HepG2 (cell line): ENCODE results near the gene CHMP6. TPM values are rescaled to one million over a fixed set of nuclear protein-coding genes. Genes with fewer than 3 reads are reported as not detected.

Source experiments
- ATAC-seq: fragments of 200-7000 bp; cut with Tn5 transposase; 3 replicates; pipeline ENCODE4 v1.9.1; 2020; ENCODE audit warnings: mild to moderate bottlenecking, moderate library complexity
- BruUV-seq: library from RNA; stranded (reverse); fragments of 400-500 nt; replicated peaks from 2 replicates; lab custom pipeline; 2021; lab: Mats Ljungman, UMichigan
- CTCF ChIA-PET: fragments of 300-600 bp; formaldehyde crosslinking; extraction: SDS; loops from one replicate; lab custom pipeline; 2021; ENCODE audit warnings: low total read pairs, inconsistent platforms, low intra/inter-chr PET ratio; lab: Yijun Ruan, JAX
- POLR2A ChIA-PET: fragments of 350-600 bp; sonication (Branson Sonifier 250); formaldehyde crosslinking; loops from one replicate; lab custom pipeline; 2020; ENCODE audit warnings: antibody characterized with exemption, inconsistent platforms; lab: Yijun Ruan, JAX
- DNase-seq: peaks from one replicate; pipeline ENCODE4 v3.0.0-alpha.2; 2015; ENCODE audit warnings: low spot score
- FAIRE-seq: peaks from 3 replicates; lab custom pipeline; 2011; peaks lifted over from hg19 to GRCh38; lab: Jason Lieb, UNC
- H2AFZ ChIP-seq: one replicate; pipeline ENCODE4 v1.6.1; 2011; ENCODE audit warnings: low read length, inconsistent platforms
- H3K27ac ChIP-seq: fragments of 300-600 bp; 3 replicates; pipeline ENCODE4 v1.8.0; 2011; ENCODE audit warnings: mixed run types, mild to moderate bottlenecking, mixed read lengths, low read length, inconsistent platforms; ENCODE audit not compliant: insufficient read depth; ENCODE audit errors: extremely low read length
- H3K27me3 ChIP-seq, 2 experiments: fragments of 200-600 bp in 1 of 2; 2 replicates in 1 of 2; 3 replicates in 1 of 2; pipeline versions ENCODE4 v1.6.0 to v1.8.0; 2011; ENCODE audit warnings: low read length in 2 of 2, mild to moderate bottlenecking in 2 of 2, moderate library complexity in 2 of 2, inconsistent platforms in 1 of 2; ENCODE audit not compliant: insufficient read depth in 2 of 2, control insufficient read depth in 1 of 2
- H3K36me3 ChIP-seq, 2 experiments: fragments of 200-600 bp in 1 of 2; replicated peaks in 1 of 2; 2 replicates in 1 of 2; 3 replicates in 1 of 2; pipeline versions ENCODE4 v1.5.1 to v1.8.0; 2011; ENCODE audit warnings: low read length in 2 of 2, inconsistent platforms in 1 of 2; ENCODE audit not compliant: insufficient read depth in 2 of 2, control insufficient read depth in 1 of 2
- H3K4me1 ChIP-seq: 2 replicates; pipeline ENCODE4 v1.5.1; 2012; ENCODE audit warnings: low read length, inconsistent platforms; ENCODE audit not compliant: insufficient read depth
- H3K4me2 ChIP-seq: 2 replicates; pipeline ENCODE4 v1.6.0; 2011; ENCODE audit warnings: low read depth, low read length, inconsistent platforms
- H3K4me3 ChIP-seq, 3 experiments: fragments of 200-600 bp in 1 of 3; sonication (generic), shearing (Covaris generic) in 1 of 3; replicated peaks in 1 of 3; 2 replicates each; pipeline ENCODE4 v1.5.1; 2011 to 2016; ENCODE audit warnings: low read length in 3 of 3, inconsistent platforms in 2 of 3, low read depth in 2 of 3, mild to moderate bottlenecking in 2 of 3, control low read depth in 1 of 3, mixed read lengths in 1 of 3; ENCODE audit not compliant: insufficient read depth in 1 of 3
- H3K79me2 ChIP-seq: one replicate; pipeline ENCODE4 v1.6.1; 2011; ENCODE audit warnings: low read length, inconsistent platforms; ENCODE audit not compliant: insufficient read depth
- H3K9ac ChIP-seq: 2 replicates; pipeline ENCODE4 v1.6.0; 2011; ENCODE audit warnings: mild to moderate bottlenecking, low read depth, low read length, inconsistent platforms; ENCODE audit not compliant: insufficient read depth
- H3K9me3 ChIP-seq: 2 replicates; pipeline ENCODE4 v1.5.1; 2012; ENCODE audit warnings: mild to moderate bottlenecking, low read length
- H4K20me1 ChIP-seq: 2 replicates; pipeline ENCODE4 v1.6.0; 2011; ENCODE audit warnings: inconsistent platforms, mild to moderate bottlenecking, low read length, moderate library complexity; ENCODE audit not compliant: insufficient read depth
- ARID2 ChIP-seq: sonication (generic); formaldehyde crosslinking; IDR thresholded peaks from 2 replicates; pipeline ENCODE4 v1.8.1; 2022; ENCODE audit warnings: mild to moderate bottlenecking, missing genetic modification reagents, borderline replicate concordance
- ATAD3A ChIP-seq: sonication (generic); formaldehyde crosslinking; IDR thresholded peaks from 2 replicates; pipeline ENCODE4 v1.4.0; 2020; ENCODE audit warnings: missing genetic modification reagents
- CTCF ChIP-seq: sonication (generic); formaldehyde crosslinking; IDR thresholded peaks from 2 replicates; pipeline ENCODE4 v1.5.0; 2020; ENCODE audit warnings: mild to moderate bottlenecking, missing genetic modification reagents, moderate library complexity
- DBP ChIP-seq: sonication (generic); formaldehyde crosslinking; IDR thresholded peaks from 2 replicates; pipeline ENCODE4 v1.4.0; 2020; ENCODE audit warnings: missing genetic modification reagents; ENCODE audit errors: not compliant biosample characterization
- MTA1 ChIP-seq: sonication (generic); formaldehyde crosslinking; IDR thresholded peaks from 2 replicates; pipeline ENCODE4 v1.4.0; 2020; ENCODE audit warnings: missing genetic modification reagents, mild to moderate bottlenecking, borderline replicate concordance
- NR2F1 ChIP-seq, 2 experiments: fragments of 450-650 bp in 1 of 2; formaldehyde crosslinking in 1 of 2; IDR thresholded peaks; 2 replicates each; pipeline versions ENCODE4 v1.5.0 to v1.6.1; 2016 to 2020; ENCODE audit warnings: mild to moderate bottlenecking in 1 of 2, missing compliant biosample characterization in 1 of 2, missing genetic modification reagents in 1 of 2, moderate library complexity in 1 of 2
- RAD51 ChIP-seq: fragments of 450-650 bp; IDR thresholded peaks from 2 replicates; pipeline ENCODE4 v1.6.1; 2016; ENCODE audit warnings: borderline replicate concordance
- RARG ChIP-seq: sonication (generic); formaldehyde crosslinking; IDR thresholded peaks from 2 replicates; pipeline ENCODE4 v1.4.0; 2020; ENCODE audit warnings: low read depth, mild to moderate bottlenecking, missing genetic modification reagents
- RBFOX2 ChIP-seq: fragments of 200-400 bp; formaldehyde crosslinking; IDR thresholded peaks from 2 replicates; pipeline ENCODE4 v1.6.1; 2017; ENCODE audit warnings: low read depth, mild to moderate bottlenecking, low read length
- ZNF10 ChIP-seq: sonication (generic); formaldehyde crosslinking; IDR thresholded peaks from 2 replicates; pipeline ENCODE4 v1.4.0; 2020; ENCODE audit warnings: mild to moderate bottlenecking, low read depth, missing genetic modification reagents, borderline replicate concordance
- ZNF33B ChIP-seq: sonication (generic); formaldehyde crosslinking; IDR thresholded peaks from 2 replicates; pipeline ENCODE4 v1.5.1; 2020; ENCODE audit warnings: mild to moderate bottlenecking, missing genetic modification reagents
- ZNF460 ChIP-seq: sonication (generic); formaldehyde crosslinking; IDR thresholded peaks from 2 replicates; pipeline ENCODE4 v1.5.1; 2020; ENCODE audit warnings: missing genetic modification reagents, mild to moderate bottlenecking, borderline replicate concordance
- ZNF556 ChIP-seq: sonication (generic); formaldehyde crosslinking; IDR thresholded peaks from 2 replicates; pipeline ENCODE4 v1.4.0; 2020; ENCODE audit warnings: mild to moderate bottlenecking, missing genetic modification reagents, borderline replicate concordance
- ZNF678 ChIP-seq: sonication (generic); formaldehyde crosslinking; IDR thresholded peaks from 2 replicates; pipeline ENCODE4 v1.4.0; 2020; ENCODE audit warnings: mild to moderate bottlenecking, missing genetic modification reagents
- ZNF816 ChIP-seq: sonication (generic); formaldehyde crosslinking; IDR thresholded peaks from 2 replicates; pipeline ENCODE4 v1.8.0; 2022; ENCODE audit warnings: missing genetic modification reagents, mild to moderate bottlenecking, borderline replicate concordance
- WGBS: methylation state at CpG from one replicate; pipeline ENCODE4 v1.1.6; 2017; ENCODE audit warnings: low lambda C conversion rate; 5-methylcytosine and 5-hydroxymethylcytosine counted together
- in situ Hi-C: cut with HindIII; loops from 2 replicates; pipeline ENCODE4 v1.10.0; 2017; ENCODE audit warnings: low pct_unique_long_range_greater_than_20kb; ENCODE audit not compliant: extremely low pct_ligation_motif_present
- intact Hi-C: fragments of 100-400 bp; cut with micrococcal nuclease; formaldehyde crosslinking; loops from one replicate; pipeline ENCODE4 v1.10.0; 2022; ENCODE audit not compliant: unreplicated experiment
- polyA plus RNA-seq, 8 experiments: library from polyadenylated mRNA; depleted of rRNA in 3 of 8; stranded (reverse) in 7 of 8; unstranded in 1 of 8; fragments of >200 nt; fragmentation: Illumina TruSeq in 4 of 8; extraction: Trizol in 4 of 8; gene quantifications; 2 replicates each; pipeline versions ENCODE4 v1.2.1 to v1.2.3, GENCODE V29; 2011 to 2016; ENCODE audit warnings: low read depth in 4 of 8, missing spikeins in 1 of 8, mixed read lengths in 1 of 8; ENCODE audit not compliant: insufficient read depth in 1 of 8
- total RNA-seq, 5 experiments: library from RNA; depleted of rRNA; stranded (reverse); fragments of >200 nt; fragmentation: Illumina TruSeq; extraction: Trizol; gene quantifications; 2 replicates each; pipeline ENCODE4 v1.2.3, GENCODE V29; 2016; ENCODE audit warnings: low read depth in 1 of 5

Gene CHMP6
- total and polyA plus RNA-seq, 2 of the 13 experiments (the other 11 are each of a cell fraction or from before 2014, with no cell fraction given) = 11.1 to 24.2 TPM

DNA sequence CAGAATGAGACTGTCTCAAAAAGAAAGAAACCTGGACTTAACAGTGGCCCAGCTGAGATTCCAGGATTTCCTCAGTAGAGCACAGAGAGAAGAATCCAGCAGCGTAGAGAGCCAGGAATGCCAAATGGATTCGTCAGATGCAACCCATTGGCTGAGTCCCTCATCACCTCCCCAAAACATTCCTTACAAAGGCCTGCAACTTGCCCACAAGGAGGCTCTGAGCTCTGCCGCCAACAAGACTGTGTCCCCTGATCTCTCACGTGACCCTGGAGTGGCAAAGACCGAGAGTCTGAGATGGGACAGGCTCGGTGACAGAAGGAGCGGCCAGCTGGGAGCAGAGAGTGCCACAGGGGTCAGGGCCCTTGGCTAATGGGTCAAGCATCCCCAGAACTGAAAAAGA, 6.9 kb upstream of the CHMP6 start (continued):
- TF ChIP-seq DBP (no peak), RAD51 (peak; percentile 26; the same call in 1 of the 2 replicates), ZNF33B (no peak), CTCF (CRISPR knock-in tag) (peak; percentile 16), ZNF678 (CRISPR knock-in tag) (no peak), RBFOX2 (no peak), ATAD3A (CRISPR knock-in tag) (no peak), ZNF10 (no peak)

GRCh38 chr17:80986046-80986445, 5.6 kb upstream of the CHMP6 start:
- intact Hi-C loops = no loop called here
- no peaks in the 10 kb centered on the region for H4K20me1 ChIP-seq
- H2AFZ ChIP-seq = no peak overlapping the region
- no peak overlapping the region for H3K9ac ChIP-seq
- H3K36me3 ChIP-seq = no peaks in the 10 kb centered on the region
- no peaks in the 10 kb centered on the region for H3K79me2 ChIP-seq
- no peaks in the 10 kb centered on the region for H3K9me3 ChIP-seq
- H3K4me3 ChIP-seq = no peak overlapping the region
- ATAC-seq = no peak
- H3K4me1 ChIP-seq = peaks cover 59% of the 10 kb centered on the region
- no peak overlapping the region for H3K27ac ChIP-seq
- ChIA-PET POLR2A (no interaction called here), CTCF (no interaction called here)
- in situ Hi-C loops = loop anchor here (5.0 kb wide), 1 partner anchor 111 kb away; no protein-coding TSS in a partner anchor
- H3K27me3 ChIP-seq = peaks cover 5 to 61% of the 10 kb centered on the region in 2 experiments; a peak in 4 of 5 replicates
- no peak overlapping the region for H3K4me2 ChIP-seq
- no peak for FAIRE-seq
- WGBS = 52% methylated on average over 6 of the region's 7 CpGs
- no TSS peak for BruUV-seq
- TF ChIP-seq ARID2 (CRISPR knock-in tag) = 0 out of 2 replicates have a peak, but pooled peaks have one; percentile 20
- TF ChIP-seq NR2F1 (CRISPR knock-in tag; IDR thresholded peaks at IDR 0.05) = no peak
- no peak for TF ChIP-seq ZNF816 (CRISPR knock-in tag)
- TF ChIP-seq MTA1 (CRISPR knock-in tag) = no peak
- no peak for TF ChIP-seq ZNF556 (CRISPR knock-in tag)
- no peak for TF ChIP-seq ZNF460
- no peak for TF ChIP-seq RARG
- no peak for DNase-seq
